Bronchus fibroblast of lung (primary cell): Measurements from ENCODE around the gene TBCC. TPM values are rescaled to one million over a fixed set of nuclear protein-coding genes. Genes with fewer than 3 reads are reported as not detected.

ENCODE experiments used
- total RNA-seq: library from RNA; depleted of rRNA; stranded (reverse); fragments of >200 nt; gene quantifications from 2 replicates; pipeline ENCODE4 v1.2.3, GENCODE V29; 2015

TBCC gene
- 30.3 and 34.3 TPM in 2 replicates for total RNA-seq

DNA sequence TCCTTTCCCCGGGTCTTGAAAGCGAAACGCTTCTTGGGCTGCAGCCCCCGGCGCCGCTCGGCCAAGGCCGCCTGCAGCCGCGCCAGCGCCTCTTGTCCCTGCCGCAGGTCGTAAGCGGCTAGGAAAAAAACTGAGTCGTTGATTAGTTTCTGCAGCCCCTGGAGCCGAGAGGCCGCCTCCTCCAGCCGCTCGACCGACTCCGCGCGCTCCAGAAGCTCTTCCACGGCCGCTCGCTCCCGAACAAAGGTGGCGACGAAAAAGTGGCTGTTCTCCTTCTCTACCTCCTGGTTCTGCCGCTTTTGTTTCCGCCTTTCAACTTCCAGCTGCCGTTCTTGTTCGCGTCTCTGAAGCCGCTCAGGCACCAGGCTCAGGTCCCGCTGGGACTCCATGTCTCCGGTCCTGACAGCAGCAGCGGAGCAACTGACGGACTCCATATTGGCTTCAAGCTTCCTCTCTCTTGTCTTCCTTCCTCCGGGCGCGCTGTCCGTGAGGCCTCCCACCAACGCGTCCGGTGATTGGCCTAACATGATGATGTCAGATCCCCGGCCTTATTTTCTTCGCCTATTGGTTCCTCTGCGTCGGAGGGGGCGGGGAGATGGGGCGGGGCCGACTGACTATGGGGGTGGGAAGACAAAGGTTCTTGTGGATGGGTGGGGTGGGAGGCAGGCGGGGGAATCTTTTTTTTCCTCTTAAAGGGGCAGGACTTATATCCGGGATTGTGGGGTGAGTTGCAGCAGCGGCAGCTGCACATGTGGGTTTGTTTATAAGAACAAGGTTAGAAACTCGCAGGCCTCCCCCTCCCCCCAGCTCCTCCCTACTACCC is at the start of gene TBCC:
Gene TBCC (minus strand): TSS at position 464 of the 823 bp plus-strand sequence. CDS start 30 bp downstream, at position 434.

DNA sequence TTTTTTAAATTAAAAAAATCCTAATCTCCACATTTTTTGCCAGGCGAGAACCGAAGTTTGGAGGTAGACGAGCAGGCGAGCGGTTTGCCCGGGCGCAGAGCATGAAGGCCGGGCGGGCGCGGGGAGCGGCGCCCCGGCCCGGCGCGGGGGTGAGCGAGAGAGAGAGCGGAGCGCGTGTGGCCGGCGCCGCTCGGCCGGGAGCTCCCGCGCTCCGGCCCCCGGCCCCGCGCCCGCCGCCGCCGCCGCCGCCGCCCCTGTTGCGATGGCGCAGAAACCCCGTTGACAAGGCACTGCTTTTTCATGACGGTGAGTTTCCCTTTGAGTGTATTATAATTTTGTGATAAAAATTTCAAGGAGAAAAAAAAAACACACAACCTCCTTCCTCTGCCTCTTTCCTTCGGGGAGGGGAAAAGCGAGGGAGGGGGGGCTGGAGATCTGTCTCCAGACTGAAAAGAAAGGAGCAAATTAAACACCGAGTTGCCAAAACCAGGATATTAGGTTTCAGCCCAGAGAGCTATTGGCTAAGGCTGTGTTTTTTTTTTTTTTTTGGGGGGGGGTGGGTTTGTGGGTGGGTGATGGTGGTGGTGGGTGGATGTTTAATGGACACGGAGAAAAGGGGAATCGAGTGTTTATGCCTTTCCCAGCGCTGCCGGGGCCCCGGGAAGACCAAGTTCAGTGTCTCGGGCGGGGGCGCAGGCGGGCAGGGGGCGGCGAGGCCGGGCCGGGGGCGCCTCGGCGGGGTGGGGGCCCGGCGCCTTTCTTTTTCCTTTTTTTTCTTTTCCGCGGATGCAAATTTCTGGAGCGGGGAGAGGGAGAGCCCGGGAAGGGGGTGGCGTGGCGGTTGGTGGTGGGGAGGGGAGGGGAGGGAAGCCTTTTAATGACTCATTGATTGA is 36.1 kb upstream of the TBCC start, which contains the start of gene BICRAL:
Gene BICRAL (plus strand): TSS at position 257 of the 893 bp plus-strand sequence. CDS start 39,971 bp downstream, outside the sequence.

DNA sequence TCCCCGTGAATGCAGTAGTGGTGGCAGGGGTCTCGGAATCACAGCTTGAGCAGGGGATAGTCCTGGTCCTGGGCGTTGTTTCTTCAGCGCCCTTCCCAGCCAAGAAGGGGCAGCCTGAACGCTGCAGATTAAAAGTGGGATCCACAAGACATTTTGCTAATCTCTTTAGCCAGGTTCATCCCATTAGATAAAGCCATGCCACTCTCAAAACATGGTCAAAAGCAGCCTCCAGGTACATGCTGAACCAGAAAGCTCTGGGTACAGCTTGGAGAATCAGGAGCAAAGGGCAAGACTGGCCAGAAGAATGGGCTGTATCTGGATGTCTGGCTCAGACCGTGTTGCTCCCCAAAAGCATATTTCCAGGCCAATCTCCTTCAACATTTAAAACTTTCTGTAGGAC is 23.4 kb downstream of the TBCC start, which contains the start of gene PRPH2:
Gene PRPH2 (minus strand): TSS at position 101 of the 400 bp plus-strand sequence. CDS start 263 bp downstream, outside the sequence.

Other genes starting within 250 kb of the TBCC start
- gene UBR2, start 182.1 kb downstream of the TBCC start, total RNA-seq = 10.0 and 10.1 TPM in 2 replicates
- gene PRPH2, start 23.5 kb downstream of the TBCC start, total RNA-seq = 1.7 and 2.1 TPM in 2 replicates
- gene BICRAL, start 35.9 kb upstream of the TBCC start, total RNA-seq = 2.7 and 3.4 TPM in 2 replicates
- 97.8 and 108 TPM in 2 replicates for gene RPL7L1, start 133.5 kb upstream of the TBCC start, total RNA-seq
- gene PTCRA, start 169.9 kb upstream of the TBCC start, total RNA-seq = not detected in 2 replicates
- 28.7 and 29.3 TPM in 2 replicates for gene CNPY3, start 183.4 kb upstream of the TBCC start, total RNA-seq
- gene GNMT, start 214.7 kb upstream of the TBCC start, total RNA-seq = not detected in 2 replicates
- gene PEX6, start 233.1 kb upstream of the TBCC start, total RNA-seq = 22.0 and 23.2 TPM in 2 replicates
- 54.3 and 71.8 TPM in 2 replicates for gene PPP2R5D, start 238.5 kb upstream of the TBCC start, total RNA-seq